HG03442 (cell line): Measurements from ENCODE around the gene SERPINA3.
"Not testable (repeated sequence)": the region's sequence is repeated elsewhere in the genome, so short reads cannot be mapped to it uniquely, and the experiment has no call there.

Experiments
- ATAC-seq: cut with Tn5 transposase; IDR thresholded peaks from one replicate; pipeline ENCODE4 v1.9.1; 2021; ENCODE audit warnings: mild to moderate bottlenecking, moderate library complexity; ENCODE audit not compliant: unreplicated experiment

Gene SERPINA3

GRCh38 chr14:94583557-94583956, 28.6 kb upstream of the SERPINA3 start:
- ATAC-seq = no peak

GRCh38 chr14:94584591-94585280, 27.5 kb upstream of the SERPINA3 start:
- no peak for ATAC-seq

GRCh38 chr14:94586635-94587034, 25.6 kb upstream of the SERPINA3 start:
- no peak for ATAC-seq

- ATAC-seq = no peak
These were observed 23.9 kb upstream of the SERPINA3 start for GRCh38 chr14:94588311-94588710.

GRCh38 chr14:94591073-94591472, 21.1 kb upstream of the SERPINA3 start:
- no peak for ATAC-seq

- no peak for ATAC-seq
These were observed 20.3 kb upstream of the SERPINA3 start for GRCh38 chr14:94591871-94592270.

- ATAC-seq = no peak
These were observed 19.7 kb upstream of the SERPINA3 start for GRCh38 chr14:94592457-94592856.

- no peak for ATAC-seq
These were observed 18.8 kb upstream of the SERPINA3 start for GRCh38 chr14:94593376-94593748.

- ATAC-seq = no peak
These were observed 18.3 kb upstream of the SERPINA3 start for GRCh38 chr14:94593749-94594431.

- no peak for ATAC-seq
These were observed 17.8 kb upstream of the SERPINA3 start for GRCh38 chr14:94594441-94594840.

GRCh38 chr14:94595912-94596311, 16.3 kb upstream of the SERPINA3 start:
- no peak for ATAC-seq

- no peak for ATAC-seq
These were observed 15.8 kb upstream of the SERPINA3 start for GRCh38 chr14:94596361-94596760.

GRCh38 chr14:94597788-94598187, 14.4 kb upstream of the SERPINA3 start:
- ATAC-seq = no peak

- no peak for ATAC-seq
These were observed 13.7 kb upstream of the SERPINA3 start for GRCh38 chr14:94598506-94598815.

GRCh38 chr14:94598816-94599655, 13.2 kb upstream of the SERPINA3 start:
- ATAC-seq = no peak

- ATAC-seq = no peak
These were observed 12.6 kb upstream of the SERPINA3 start for GRCh38 chr14:94599656-94600004.

- no peak for ATAC-seq
These were observed 12.0 kb upstream of the SERPINA3 start for GRCh38 chr14:94600148-94600545.

GRCh38 chr14:94601884-94602391, 10.3 kb upstream of the SERPINA3 start:
- no peak for ATAC-seq

- no peak for ATAC-seq
These were observed 9.5 kb upstream of the SERPINA3 start for GRCh38 chr14:94602722-94603121.

GRCh38 chr14:94605361-94605760, 6.8 kb upstream of the SERPINA3 start:
- no peak for ATAC-seq

- not testable (repeated sequence) for ATAC-seq
These were observed 3.2 kb upstream of the SERPINA3 start for GRCh38 chr14:94608966-94609365.

- ATAC-seq = no peak
These were observed 1.0 kb upstream of the SERPINA3 start for GRCh38 chr14:94611179-94611578.
